NCI-H2196 treated with DMSO at 0.1 percent for 48 hours (cell line): ENCODE data around the gene ABCB10.
"Not testable (repeated sequence)": the region's sequence is repeated elsewhere in the genome, so short reads cannot be mapped to it uniquely, and the experiment has no call there.

Experiments used
- DNase-seq: peaks from one replicate; lab custom pipeline; 2025; ENCODE audit not compliant: unreplicated experiment; lab: John Stamatoyannopoulos, UW

ABCB10 gene

DNA sequence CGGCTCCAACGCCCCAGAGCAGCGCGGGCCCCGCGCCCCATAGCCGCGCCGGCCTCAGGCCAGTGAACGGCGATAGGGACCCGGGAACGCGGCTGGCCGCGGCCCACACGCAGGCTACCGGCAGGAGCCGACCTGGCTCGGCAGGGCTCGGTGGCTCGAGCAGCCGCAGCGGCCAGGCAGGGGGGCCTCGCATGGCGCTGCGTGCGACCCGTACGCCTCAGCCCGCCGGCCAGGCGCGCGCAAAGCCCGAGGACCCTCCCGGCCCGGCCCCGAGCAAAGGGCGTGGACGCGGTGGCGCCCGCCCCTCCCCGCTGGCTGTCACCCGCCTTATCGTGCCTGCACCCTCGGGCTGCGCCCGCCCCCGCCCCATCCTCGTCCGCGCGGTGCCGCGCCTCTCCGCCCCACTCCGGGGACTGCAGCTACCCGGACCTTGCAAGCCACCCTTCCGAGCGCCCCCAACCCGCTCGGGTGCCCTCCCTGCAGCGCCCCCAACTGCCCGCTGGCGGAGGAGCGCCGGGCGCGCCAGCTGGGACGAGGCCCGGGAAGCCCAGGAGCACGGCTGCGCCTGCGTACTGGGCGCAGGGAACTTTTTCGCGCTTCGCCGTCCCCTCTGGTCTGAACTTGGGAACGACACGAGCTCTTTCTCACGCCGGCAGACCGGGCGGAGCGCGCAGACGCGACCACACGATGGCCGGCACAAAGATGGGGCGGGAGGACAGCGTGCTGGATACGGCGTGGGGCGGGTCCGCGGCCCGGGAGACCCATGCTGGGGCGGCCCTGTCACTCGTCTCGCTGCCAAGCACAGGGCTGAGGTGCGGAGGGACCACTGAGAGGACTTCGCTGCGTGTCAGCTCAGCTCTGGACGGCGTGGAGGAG lies at the start of gene ABCB10:
TSS of gene ABCB10 (minus strand) at position 248 of the 876 bp plus-strand sequence. CDS start at position 193, 55 bp downstream.
- DNase-seq: peak; percentile 96

DNA sequence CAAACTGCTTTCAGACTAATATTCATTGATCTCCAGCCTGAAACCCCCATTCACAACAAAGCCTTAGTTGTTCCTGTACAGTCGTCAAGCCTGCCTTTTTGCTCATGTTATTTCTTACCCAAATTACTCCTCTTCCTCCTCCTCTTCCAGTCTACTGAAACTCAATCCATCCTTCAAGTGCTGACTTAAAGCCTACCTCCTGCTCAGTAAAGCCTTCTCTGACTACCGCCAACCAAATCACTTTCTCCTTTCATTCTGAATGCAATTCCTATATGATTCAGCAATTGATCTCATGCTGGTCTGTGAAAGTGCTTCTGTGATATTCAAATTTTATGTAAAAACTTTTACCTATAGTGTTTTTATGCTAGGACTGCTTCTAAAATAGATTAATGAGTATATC lies 48.9 kb upstream of the ABCB10 start:
- no peak for DNase-seq

DNA sequence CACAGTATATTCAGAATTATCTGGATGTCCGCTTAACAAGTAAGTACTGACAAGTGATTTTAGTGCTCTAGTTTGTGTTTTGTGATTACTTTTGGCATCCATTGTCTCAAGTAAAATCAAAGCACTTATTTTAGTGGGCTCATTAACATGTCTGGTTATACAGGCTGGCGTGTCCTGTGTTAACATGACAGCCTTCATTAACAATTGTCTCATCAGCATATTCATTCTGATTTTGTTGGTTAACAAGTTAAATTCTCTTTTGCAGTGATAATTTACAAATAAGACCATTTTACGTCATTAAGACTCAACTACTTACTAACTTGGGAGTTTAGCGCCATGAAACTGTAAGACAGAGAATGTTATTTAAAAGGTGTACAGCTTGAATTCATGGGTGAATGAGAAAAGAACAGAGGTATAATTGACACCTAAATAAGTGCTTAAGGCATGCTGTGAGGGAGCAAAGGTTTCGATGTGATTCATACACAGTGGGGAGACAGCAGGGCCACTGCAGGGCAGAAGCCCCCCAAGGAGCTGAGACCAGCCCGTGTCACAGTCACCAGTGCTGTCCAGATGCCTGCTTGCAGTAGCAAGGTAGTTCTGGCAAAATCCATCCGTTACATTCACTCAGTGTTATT lies 45.0 kb upstream of the ABCB10 start:
- DNase-seq: no peak

DNA sequence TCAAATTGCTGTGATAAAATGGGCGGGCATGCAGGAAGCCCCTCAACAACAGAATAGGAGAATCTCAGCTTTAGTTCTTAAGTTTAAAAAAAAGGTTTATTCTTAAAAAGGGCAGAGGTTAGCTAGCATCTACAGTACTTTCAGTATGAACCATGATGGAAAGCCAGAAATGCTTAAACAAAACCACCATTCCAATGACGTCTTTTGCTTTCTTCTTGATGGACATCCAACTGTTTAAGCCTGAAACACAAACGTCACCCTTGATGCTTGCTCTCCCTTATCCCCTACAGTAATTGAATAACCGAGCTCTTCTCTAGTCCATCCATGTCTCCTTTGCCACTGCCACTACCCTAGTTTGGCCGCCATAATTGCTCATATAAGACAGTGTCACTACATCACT lies 41.7 kb upstream of the ABCB10 start:
- no peak for DNase-seq

DNA sequence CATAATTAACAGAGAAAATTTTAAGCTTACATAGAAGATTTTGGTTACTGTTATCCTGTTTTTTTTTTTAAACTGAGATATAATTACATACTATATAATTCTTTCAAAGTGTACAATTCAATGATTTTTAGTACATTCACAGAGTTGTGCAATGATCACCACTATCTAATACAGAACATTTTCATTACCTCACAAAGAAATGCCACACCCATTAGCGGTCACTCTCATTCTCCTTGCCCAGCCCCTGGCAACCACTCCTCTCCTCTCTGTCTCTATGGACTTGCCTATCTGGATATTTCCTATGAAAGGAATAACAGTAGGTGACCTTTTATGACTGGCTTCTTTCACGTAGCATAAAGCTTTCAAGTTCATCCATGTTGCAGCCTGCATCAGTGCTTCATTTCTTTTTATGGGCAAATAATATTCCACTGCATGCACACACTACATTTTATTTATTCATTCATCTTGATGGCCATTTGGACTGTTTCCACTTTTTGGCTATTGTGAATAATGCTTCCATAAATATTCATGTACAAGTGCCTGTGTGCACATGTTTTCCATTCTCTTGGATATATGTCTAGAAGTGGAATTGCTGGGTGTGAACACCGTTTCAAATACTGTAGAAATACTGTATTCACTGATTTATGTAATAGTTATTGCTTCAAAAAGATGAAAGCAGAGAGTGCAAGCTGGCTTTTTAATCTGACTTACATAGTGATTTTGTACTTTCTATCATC lies 40.9 kb upstream of the ABCB10 start:
- DNase-seq: no peak

DNA sequence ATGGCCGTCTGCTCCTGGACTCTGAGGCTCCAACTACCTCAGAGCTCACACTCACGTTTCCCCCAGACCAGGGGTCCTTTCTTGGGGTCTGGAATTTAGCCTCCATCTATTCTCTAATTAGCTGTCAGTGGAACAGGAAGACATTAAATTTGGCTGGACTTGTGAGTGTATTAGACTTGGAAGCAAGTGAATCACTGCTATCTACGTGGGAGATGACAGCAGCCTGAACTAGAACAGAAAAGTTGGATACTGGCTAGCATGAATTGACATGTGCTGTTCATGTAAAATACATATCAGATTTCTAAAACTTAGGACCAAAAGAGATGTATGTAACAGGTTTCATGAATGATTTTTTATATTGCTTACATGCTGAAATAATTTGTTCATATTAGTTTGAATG lies 39.4 kb upstream of the ABCB10 start:
- no peak for DNase-seq

DNA sequence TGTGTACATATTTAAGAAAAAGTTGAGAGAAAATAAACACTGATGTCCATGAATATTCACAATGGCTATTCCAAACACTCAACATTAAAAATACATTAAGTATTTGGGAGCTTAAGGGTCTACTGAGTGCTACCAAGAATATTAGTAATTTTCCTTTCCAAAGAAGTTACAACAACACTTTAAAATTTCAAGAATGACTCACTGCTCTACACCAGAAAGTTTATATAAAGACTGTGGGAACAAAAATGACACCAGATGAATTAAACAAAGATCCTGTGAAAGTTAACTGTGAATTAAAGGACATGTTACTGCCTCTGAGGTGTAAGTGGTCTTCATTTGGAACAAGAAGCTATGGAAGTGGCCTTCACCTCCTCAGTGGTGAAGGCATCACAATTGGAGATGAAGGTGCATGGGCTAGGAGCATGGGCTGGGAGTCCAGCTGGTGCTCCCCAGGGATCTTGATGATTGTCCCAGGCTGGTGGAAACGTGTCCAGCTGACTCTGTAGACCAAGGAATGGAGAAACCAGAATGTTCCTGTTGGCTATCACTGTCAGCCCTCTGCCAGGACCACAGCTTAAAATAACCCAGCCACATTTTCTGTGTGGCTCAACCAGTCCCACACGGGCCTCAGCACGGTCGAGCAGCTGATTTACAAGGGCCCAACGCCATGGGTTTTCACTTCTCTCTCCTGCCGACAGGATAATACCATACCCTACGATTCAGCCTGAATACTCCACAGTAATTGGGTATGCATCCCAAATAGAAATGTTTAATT lies 38.6 kb upstream of the ABCB10 start:
- DNase-seq: no peak

DNA sequence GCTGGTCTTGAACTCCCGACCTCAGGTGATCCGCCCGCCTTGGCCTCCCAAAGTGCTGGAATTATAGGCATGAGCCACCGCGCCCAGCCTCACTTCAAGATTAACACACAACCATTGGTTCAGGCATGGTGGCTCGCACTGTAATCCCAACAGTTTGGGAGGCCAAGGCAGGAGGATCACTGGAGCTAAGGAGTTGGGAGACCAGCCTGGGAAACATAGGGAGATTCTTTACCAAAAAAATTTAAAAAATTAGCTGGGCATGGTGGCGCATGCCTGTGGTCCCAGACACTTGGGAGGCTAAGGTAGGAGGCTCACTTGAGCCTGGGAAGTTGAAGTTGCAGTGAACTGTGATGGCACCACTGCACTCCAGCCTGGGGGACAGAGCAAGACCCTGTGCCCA lies 37.4 kb upstream of the ABCB10 start:
- not testable (repeated sequence) for DNase-seq

DNA sequence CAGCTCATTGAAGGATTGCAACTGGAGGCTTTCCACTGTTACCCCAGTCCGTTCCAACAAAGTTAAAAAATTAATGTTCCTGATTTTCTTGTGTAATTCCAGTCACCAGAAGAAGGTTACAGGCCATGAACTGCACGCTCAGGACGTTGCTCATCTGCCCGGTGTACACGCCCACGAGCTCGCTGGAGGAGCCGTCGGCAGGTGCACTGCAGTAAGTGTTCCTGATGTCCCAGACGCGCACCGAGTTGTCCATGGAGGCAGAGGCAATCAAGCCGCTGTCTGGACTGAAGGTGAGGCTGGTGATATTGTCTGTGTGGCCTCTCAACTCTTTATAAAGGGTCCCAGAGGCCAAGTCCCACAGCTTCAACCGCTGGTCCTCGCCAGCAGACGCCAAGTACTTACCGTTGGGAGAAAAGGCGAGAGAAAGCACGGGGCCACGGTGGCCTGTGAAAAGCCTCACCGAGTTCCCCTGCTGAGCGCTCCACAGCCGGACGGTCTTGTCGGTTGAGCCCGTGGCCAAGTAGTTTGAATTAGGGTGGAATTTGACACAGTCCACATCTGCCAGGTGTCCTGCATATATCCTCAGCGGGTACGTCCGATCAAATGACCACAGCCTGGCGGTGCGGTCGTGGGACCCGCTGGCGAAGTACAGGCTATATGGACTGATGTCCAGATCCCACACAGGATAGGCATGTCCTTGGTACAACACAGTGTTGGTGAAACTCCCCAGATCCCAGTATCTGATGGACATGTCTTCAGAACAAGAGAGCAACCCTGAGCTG lies 35.9 kb upstream of the ABCB10 start:
- no peak for DNase-seq

DNA sequence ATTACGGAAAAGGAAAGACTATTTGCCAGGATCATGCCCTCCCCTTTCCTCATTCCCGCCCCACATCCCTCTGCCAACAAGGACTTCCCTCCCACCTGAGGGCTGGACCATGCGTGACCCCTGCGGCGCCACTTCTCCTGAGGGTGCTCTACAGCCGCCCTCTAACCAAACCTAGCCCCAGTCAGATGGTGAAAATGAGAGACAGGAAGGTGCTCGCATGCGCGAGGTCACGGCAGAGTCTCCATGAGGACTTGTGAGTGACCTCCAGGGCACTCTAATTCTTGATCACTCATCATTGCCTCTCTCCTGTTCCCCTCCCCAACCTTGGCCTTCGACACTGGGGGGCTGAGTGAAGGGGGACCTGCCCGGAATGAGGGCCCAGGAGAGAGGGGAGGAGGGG lies 35.3 kb upstream of the ABCB10 start:
- DNase-seq: no peak

DNA sequence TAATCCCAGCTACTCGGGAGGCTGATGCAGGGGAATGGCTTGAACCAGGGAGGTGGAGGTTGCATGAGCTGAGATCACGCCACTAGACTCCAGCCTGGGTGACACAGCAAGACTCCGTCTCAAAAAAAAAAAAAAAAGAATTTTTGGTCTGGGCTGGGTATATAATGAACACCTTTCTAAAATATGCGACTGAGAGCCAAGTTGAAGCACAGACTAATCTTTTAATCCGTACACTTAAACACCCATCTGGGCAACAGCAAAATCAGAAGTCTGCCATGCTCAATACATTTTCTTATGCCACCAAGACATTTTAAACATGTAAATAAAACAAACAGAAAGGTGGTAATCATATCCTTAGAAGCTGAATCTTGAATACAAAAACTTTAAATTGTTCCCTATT lies 31.6 kb upstream of the ABCB10 start:
- no peak for DNase-seq

DNA sequence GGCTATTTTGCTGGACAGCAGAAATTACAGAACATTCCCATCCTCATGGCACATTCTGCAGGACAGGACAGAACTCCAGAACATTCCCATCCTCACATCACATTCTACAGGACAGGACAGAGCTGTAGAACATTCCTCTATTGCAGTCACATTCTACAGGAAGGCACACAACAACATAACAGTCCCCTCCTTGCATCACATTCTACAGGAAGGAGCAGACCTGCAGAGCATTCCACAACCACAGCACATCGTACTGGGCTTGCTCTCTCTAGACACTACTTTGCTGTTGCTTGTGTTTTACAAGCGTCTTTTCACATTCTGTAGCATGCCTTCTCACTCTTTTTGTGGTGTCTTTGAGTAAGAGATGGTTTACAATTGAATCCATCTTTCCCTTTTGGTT lies 26.8 kb upstream of the ABCB10 start:
- no peak for DNase-seq

DNA sequence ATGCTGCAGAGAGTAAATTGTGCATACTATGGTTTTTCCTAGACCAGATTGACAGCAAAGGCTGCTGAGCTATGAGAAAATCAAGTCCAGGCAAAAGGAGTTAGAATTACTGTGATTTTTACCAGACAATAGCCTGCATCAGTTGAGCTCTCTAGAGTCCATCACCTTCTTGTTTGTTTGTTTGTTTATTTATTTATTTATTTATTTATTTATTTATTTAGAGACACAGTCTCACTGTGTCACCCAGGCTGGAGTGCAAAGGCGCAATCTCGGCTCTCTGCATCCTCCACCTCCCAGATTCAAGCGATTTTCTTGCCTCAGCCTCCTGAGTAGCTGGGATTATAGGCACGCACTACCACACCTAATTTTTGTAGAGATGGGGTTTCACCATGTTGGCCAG lies 24.2 kb upstream of the ABCB10 start:
- no peak for DNase-seq

DNA sequence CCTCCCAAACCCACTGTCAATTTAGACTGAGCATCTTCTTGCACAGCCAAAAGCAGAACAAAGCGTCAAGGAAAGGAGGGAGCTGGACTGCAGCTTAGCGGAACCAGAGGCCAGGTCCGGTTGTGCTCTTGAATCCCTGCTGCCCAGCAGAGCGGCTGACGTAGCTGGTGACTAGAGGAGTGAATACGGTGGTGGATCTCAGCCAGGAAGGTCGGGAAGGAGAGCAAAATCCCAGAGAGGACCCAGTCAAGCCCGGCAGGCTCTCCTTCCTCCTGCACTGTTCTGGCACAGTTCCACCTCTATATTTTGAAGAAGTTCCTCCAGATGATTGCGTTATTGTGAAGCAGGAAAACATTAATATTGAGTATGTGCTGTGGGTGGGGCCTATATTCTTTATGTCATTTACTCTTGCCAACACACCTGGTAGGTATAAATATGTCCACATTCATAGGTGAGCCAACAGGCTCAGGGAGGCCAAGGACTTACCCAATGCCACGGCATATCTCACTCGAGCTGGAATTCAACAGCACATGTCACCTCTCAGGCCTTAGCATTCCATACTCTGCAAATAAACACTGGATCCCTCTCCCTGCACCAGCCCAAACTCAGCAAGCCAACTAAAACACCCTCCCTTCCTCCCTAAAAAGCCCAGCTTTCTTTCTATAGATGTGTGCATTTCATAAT lies 23.6 kb upstream of the ABCB10 start:
- peak; percentile 57 for DNase-seq

DNA sequence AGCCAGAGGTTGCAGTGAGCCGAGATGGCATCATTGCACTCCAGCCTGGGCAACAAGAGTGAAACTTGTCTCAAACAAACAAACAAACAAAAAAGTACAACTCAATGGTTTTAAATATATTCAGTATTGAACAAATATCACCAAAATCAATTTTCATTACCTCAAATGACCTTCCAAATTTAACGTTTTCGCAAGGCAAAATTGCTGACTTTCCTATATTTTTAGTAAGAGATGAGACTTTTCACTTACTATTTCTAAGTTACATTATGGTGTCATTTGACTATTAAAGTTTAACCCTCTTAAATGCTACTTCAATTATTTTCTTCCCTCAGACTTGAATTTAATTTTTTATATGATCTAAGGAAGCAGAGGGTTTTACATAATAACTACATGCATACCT lies 23.0 kb upstream of the ABCB10 start:
- DNase-seq: no peak

DNA sequence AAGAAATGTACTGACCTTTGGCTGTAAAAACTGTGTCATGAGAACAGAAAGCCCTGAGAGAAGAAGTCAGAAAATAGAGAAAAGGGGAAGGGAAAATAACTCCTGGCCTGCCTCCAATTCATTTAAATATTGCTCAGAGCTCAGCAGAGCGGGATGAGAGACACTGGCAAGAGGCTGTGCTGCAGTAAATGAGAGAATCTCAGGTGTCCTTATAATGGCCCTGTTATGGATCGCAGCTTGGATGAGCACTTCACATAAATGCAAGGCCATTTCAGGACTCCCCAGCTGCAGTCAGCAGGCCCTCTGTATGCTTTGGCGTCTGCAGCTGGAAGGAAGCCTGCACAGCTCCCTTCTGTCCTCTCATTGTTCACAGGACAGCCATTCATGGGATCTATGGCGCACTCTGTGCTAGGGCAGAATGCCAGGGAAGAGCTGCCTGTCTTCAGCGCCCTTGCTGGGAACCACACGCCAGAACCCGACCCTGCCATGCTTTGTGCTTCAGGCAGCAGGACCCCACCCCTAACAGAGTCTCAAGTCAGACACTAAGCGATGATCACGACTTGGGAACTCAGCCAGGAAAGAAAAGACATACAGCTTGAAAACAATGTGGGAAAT lies 20.7 kb upstream of the ABCB10 start:
- peak; percentile 80 for DNase-seq

DNA sequence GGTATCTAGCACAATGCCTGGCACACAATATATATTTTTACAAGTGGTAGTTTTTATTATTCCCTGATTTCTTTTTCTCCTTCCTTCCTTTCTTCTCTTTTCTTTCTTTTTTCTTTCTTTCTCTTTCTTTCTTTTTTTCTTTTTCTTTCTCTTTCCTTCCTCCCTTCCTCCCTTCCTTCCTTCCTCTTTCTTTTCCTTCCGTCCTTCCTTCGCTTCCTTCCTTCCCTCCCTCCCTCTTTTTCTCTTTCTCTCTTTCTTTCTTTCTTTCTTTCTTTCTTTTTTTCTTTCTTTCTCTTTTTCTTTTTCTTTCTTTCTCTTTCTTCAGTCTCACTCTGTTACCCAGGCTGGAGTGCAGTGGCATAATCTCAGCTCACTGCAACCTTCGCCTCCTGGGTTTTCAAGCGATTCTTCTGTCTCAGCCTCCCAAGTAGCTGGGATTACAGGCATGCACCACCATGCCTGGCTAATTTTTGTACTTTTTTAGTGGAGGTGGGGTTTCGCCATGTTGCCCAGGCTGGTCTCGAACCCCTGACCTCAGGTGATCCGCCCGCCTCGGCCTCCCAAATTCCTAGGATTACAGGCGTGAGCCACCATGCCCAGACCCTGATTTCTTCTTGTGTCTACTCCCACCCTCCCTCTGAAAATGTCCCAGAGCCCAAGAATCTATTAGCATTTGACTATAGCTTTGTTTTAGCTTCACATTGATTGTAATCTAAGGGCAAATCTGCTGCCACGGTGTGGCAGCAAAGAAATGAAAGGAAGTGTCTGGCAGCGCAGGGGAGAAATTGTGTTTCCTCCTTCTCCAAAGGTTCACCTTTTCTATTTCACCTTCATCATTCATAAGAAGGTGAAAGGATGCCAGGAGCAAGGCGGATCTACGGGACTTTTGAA lies 19.9 kb upstream of the ABCB10 start:
- DNase-seq: no peak

DNA sequence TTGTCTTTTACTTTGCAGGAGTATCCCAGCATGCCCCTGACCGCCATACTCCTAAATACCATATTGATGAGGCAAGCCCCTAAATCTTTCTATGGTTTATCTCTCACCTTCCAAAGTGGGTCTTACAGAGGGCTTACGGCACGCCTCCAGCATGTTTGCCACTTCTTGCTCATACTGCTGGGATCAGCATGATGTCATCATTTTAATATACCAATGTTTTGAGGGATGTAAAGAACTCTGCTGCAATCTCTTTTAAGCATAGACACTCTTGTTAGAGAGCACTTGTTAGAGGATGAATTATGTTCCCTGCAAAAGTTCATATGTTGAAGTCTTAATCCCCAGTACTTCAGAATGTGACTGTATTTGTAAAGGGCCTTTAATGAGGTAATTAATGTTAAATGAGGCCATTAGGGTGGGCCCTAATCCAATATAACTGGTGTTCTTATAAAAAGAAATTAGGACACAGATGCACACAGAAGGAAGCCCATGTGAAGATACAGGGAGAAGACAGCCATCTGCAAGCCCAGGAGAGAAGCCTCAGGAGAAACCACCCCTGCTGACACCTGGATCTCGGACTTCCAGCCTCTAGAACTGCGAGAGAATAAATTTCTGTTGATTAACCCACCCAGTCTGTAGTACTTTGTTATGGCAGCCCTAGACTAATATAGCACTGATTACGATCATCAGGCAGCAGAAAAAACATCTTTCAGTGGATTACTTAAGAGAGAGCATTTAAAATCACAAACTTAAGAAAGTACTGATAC lies 16.4 kb upstream of the ABCB10 start:
- no peak for DNase-seq
